Measurements from ENCODE around the gene MACROH2A1. TPM values are rescaled to one million over a fixed set of nuclear protein-coding genes. Genes with fewer than 3 reads are reported as not detected.

The MACROH2A1 gene
- total and polyA plus RNA-seq, 2 donors (not counting 1 experiment from before 2014, with no cell fraction given): 95.6 to 191 TPM

- no peaks in the 10 kb centered on the region for H3K79me2 ChIP-seq (ENCODE audit: control insufficient read depth, insufficient read depth, low read length)
- peaks cover 4% of the 10 kb centered on the region for H3K4me1 ChIP-seq (ENCODE audit: control insufficient read depth, extremely low read depth, insufficient read depth, low read length)
- no peaks in the 10 kb centered on the region for H3K9me3 ChIP-seq (ENCODE audit: control insufficient read depth, insufficient read depth, low read depth, low read length)
- TF ChIP-seq EZH2 (IDR thresholded peaks at IDR 0.05; ENCODE audit: low read length, missing control alignments): no peak
- no peak for TF ChIP-seq CTCF (conservative IDR thresholded peaks at IDR 0.05 in 1 of 2, IDR thresholded peaks at IDR 0.05 in 1 of 2; ENCODE audit: low read depth in 1 of 2, low read length in 2 of 2)
- H3K36me3 ChIP-seq (ENCODE audit: control insufficient read depth, insufficient read depth, low read length): peaks cover 34% of the 10 kb centered on the region
- H3K4me3 ChIP-seq (replicated peaks in 1 of 4; ENCODE audit: control extremely low read depth in 1 of 4, insufficient read depth in 1 of 4, low read depth in 3 of 4, low read length in 4 of 4): no peak overlapping the region
- H3K27me3 ChIP-seq (ENCODE audit: control insufficient read depth, insufficient read depth, low read length): no peaks in the 10 kb centered on the region
- H2AFZ ChIP-seq (ENCODE audit: low read length): no peak overlapping the region
- H3K4me2 ChIP-seq (ENCODE audit: extremely low read depth, insufficient read depth, low read length): no peak overlapping the region
- no peak for DNase-seq (ENCODE audit: low read depth in 2 of 2)
- no peak overlapping the region for H3K27ac ChIP-seq (ENCODE audit: insufficient read depth, low read length)
- H3K9ac ChIP-seq (ENCODE audit: insufficient read depth, low read length): no peak overlapping the region
- no peaks in the 10 kb centered on the region for H4K20me1 ChIP-seq (ENCODE audit: control insufficient read depth, extremely low read depth, insufficient read depth, low read length)
Observed at GRCh38 chr5:135340568-135340967, 58.5 kb downstream of the MACROH2A1 start.

- no peaks in the 10 kb centered on the region for H3K79me2 ChIP-seq (ENCODE audit: control insufficient read depth, insufficient read depth, low read length)
- no peak overlapping the region for H3K9ac ChIP-seq (ENCODE audit: insufficient read depth, low read length)
- H3K27me3 ChIP-seq (ENCODE audit: control insufficient read depth, insufficient read depth, low read length): no peaks in the 10 kb centered on the region
- no peaks in the 10 kb centered on the region for H3K9me3 ChIP-seq (ENCODE audit: control insufficient read depth, insufficient read depth, low read depth, low read length)
- peaks cover 30% of the 10 kb centered on the region for H3K36me3 ChIP-seq (ENCODE audit: control insufficient read depth, insufficient read depth, low read length)
- no peaks in the 10 kb centered on the region for H4K20me1 ChIP-seq (ENCODE audit: control insufficient read depth, extremely low read depth, insufficient read depth, low read length)
- H3K27ac ChIP-seq (ENCODE audit: insufficient read depth, low read length): no peak overlapping the region
- no peak for DNase-seq (ENCODE audit: low read depth in 2 of 2)
- H3K4me3 ChIP-seq (replicated peaks in 1 of 4; ENCODE audit: control extremely low read depth in 1 of 4, insufficient read depth in 1 of 4, low read depth in 3 of 4, low read length in 4 of 4): no peak overlapping the region
- H3K4me1 ChIP-seq (ENCODE audit: control insufficient read depth, extremely low read depth, insufficient read depth, low read length): no peaks in the 10 kb centered on the region
- H2AFZ ChIP-seq (ENCODE audit: low read length): no peak overlapping the region
- H3K4me2 ChIP-seq (ENCODE audit: extremely low read depth, insufficient read depth, low read length): no peak overlapping the region
- TF ChIP-seq EZH2 (IDR thresholded peaks at IDR 0.05; ENCODE audit: low read length, missing control alignments) (no peak), CTCF (conservative IDR thresholded peaks at IDR 0.05 in 1 of 2, IDR thresholded peaks at IDR 0.05 in 1 of 2; ENCODE audit: low read depth in 1 of 2, low read length in 2 of 2) (no peak)
Observed at GRCh38 chr5:135339623-135340022, 59.4 kb downstream of the MACROH2A1 start.

GRCh38 chr5:135339189-135339588 lies 59.8 kb downstream of the MACROH2A1 start:
- Histone ChIP-seq H2AFZ (ENCODE audit: low read length) (no peak overlapping the region), H3K9me3 (ENCODE audit: control insufficient read depth, insufficient read depth, low read depth, low read length) (no peaks in the 10 kb centered on the region), H3K79me2 (ENCODE audit: control insufficient read depth, insufficient read depth, low read length) (no peaks in the 10 kb centered on the region), H3K27ac (ENCODE audit: insufficient read depth, low read length) (no peak overlapping the region), H3K4me2 (ENCODE audit: extremely low read depth, insufficient read depth, low read length) (no peak overlapping the region), H3K36me3 (ENCODE audit: control insufficient read depth, insufficient read depth, low read length) (peaks cover 30% of the 10 kb centered on the region), H3K4me1 (ENCODE audit: control insufficient read depth, extremely low read depth, insufficient read depth, low read length) (no peaks in the 10 kb centered on the region), H3K4me3 (replicated peaks in 1 of 4; ENCODE audit: control extremely low read depth in 1 of 4, insufficient read depth in 1 of 4, low read depth in 3 of 4, low read length in 4 of 4) (no peak overlapping the region), H3K27me3 (ENCODE audit: control insufficient read depth, insufficient read depth, low read length) (no peaks in the 10 kb centered on the region), H4K20me1 (ENCODE audit: control insufficient read depth, extremely low read depth, insufficient read depth, low read length) (no peaks in the 10 kb centered on the region), H3K9ac (ENCODE audit: insufficient read depth, low read length) (no peak overlapping the region)
- TF ChIP-seq CTCF (conservative IDR thresholded peaks at IDR 0.05 in 1 of 2, IDR thresholded peaks at IDR 0.05 in 1 of 2; ENCODE audit: low read depth in 1 of 2, low read length in 2 of 2) (no peak), EZH2 (IDR thresholded peaks at IDR 0.05; ENCODE audit: low read length, missing control alignments) (no peak)
- DNase-seq (ENCODE audit: low read depth in 2 of 2): no peak
